OCI-LY3 (cell line): ENCODE measurements around the gene APOBEC3G.

Experiments
- H2AFZ ChIP-seq: fragments of 200-600, 300-600 bp; shearing (Covaris generic); 2 replicates; pipeline ENCODE4 v1.6.0; 2014; ENCODE audit warnings: antibody characterized with exemption, low read depth, low read length
- H3K27ac ChIP-seq: fragments of 200-600, 300-600 bp; sonication (generic); 2 replicates; pipeline ENCODE4 v1.5.1; 2014; ENCODE audit warnings: mild to moderate bottlenecking, low read length, moderate library complexity, mixed read lengths
- H3K27me3 ChIP-seq: fragments of 200-600, 300-600 bp; sonication (generic); 2 replicates; pipeline ENCODE4 v1.6.1; 2014; ENCODE audit warnings: low read depth, low read length, mixed read lengths
- H3K36me3 ChIP-seq: fragments of 200-600, 300-600 bp; sonication (generic); replicated peaks from 2 replicates; pipeline ENCODE3; 2014; ENCODE audit warnings: low read depth, low read length, mixed read lengths
- H3K4me1 ChIP-seq: fragments of 300-600, 200-600 bp; sonication (generic); 2 replicates; pipeline ENCODE4 v1.6.1; 2014; ENCODE audit warnings: low read length, mixed read lengths
- H3K4me2 ChIP-seq: fragments of 200-600, 300-600 bp; sonication (generic); 2 replicates; pipeline ENCODE4 v1.6.1; 2014; ENCODE audit warnings: low read length, mixed read lengths
- H3K4me3 ChIP-seq: fragments of 300-600, 200-600 bp; sonication (generic); 2 replicates; pipeline ENCODE4 v1.5.1; 2014; ENCODE audit warnings: antibody characterized with exemption, mild to moderate bottlenecking, low read length, moderate library complexity
- H3K79me2 ChIP-seq: fragments of 300-600, 200-600 bp; shearing (Covaris generic); 2 replicates; pipeline ENCODE4 v1.6.1; 2014; ENCODE audit warnings: mild to moderate bottlenecking, low read length, mixed read lengths
- H3K9ac ChIP-seq: fragments of 300-600, 200-600 bp; shearing (Covaris generic); 2 replicates; pipeline ENCODE4 v1.6.0; 2014; ENCODE audit warnings: mild to moderate bottlenecking, low read length, moderate library complexity
- H3K9me3 ChIP-seq: fragments of 200-600, 300-600 bp; shearing (Covaris generic); 2 replicates; pipeline ENCODE4 v1.6.1; 2014; ENCODE audit warnings: low read length, mixed read lengths; ENCODE audit not compliant: insufficient read depth
- H4K20me1 ChIP-seq: fragments of 200-600, 300-600 bp; sonication (generic); 2 replicates; pipeline ENCODE4 v1.6.1; 2016; ENCODE audit warnings: low read length, mixed read lengths; ENCODE audit not compliant: insufficient read depth
- CTCF ChIP-seq: fragments of 200-600, 300-600 bp; sonication (generic); IDR thresholded peaks from 2 replicates; pipeline ENCODE4 v1.5.1; 2014; ENCODE audit warnings: antibody characterized with exemption, low read length, low read depth
- EZH2phosphoT487 ChIP-seq: fragments of 200-600 bp; shearing (Covaris generic); IDR thresholded peaks from 2 replicates; pipeline ENCODE4 v1.6.1; 2018; ENCODE audit warnings: antibody characterized with exemption, mixed run types, low read depth

The APOBEC3G gene

GRCh38 chr22:39130152-39130704 lies 53.2 kb downstream of the APOBEC3G start:
- H3K79me2 ChIP-seq, result no peaks in the 10 kb centered on the region
- no peak overlapping the region for H3K4me2 ChIP-seq
- no peak overlapping the region for H3K9ac ChIP-seq
- H3K9me3 ChIP-seq, result no peaks in the 10 kb centered on the region
- peaks cover 15% of the 10 kb centered on the region for H3K27me3 ChIP-seq
- TF ChIP-seq EZH2phosphoT487, result no peak
- TF ChIP-seq CTCF, result no peak
- H3K4me1 ChIP-seq, result no peaks in the 10 kb centered on the region
- H3K36me3 ChIP-seq, result no peaks in the 10 kb centered on the region
- no peak overlapping the region for H2AFZ ChIP-seq
- no peaks in the 10 kb centered on the region for H4K20me1 ChIP-seq
- H3K27ac ChIP-seq, result no peak overlapping the region
- H3K4me3 ChIP-seq, result no peak overlapping the region

- Histone ChIP-seq H3K79me2 (no peaks in the 10 kb centered on the region), H2AFZ (no peak overlapping the region), H3K4me1 (no peaks in the 10 kb centered on the region), H3K4me2 (no peak overlapping the region), H3K4me3 (no peak overlapping the region), H3K9ac (no peak overlapping the region), H3K9me3 (no peaks in the 10 kb centered on the region), H3K27me3 (peaks cover 15% of the 10 kb centered on the region), H3K27ac (no peak overlapping the region), H3K36me3 (no peaks in the 10 kb centered on the region), H4K20me1 (no peaks in the 10 kb centered on the region)
- TF ChIP-seq CTCF, result no peak
- TF ChIP-seq EZH2phosphoT487, result no peak
These were observed 54.1 kb downstream of the APOBEC3G start for GRCh38 chr22:39130892-39131855.

- no peak for TF ChIP-seq EZH2phosphoT487
- TF ChIP-seq CTCF, result no peak
- Histone ChIP-seq H3K79me2 (no peaks in the 10 kb centered on the region), H3K9ac (no peak overlapping the region), H3K4me1 (no peaks in the 10 kb centered on the region), H3K27ac (no peak overlapping the region), H3K9me3 (no peaks in the 10 kb centered on the region), H2AFZ (no peak overlapping the region), H3K27me3 (peaks cover 15% of the 10 kb centered on the region), H3K36me3 (no peaks in the 10 kb centered on the region), H3K4me3 (no peak overlapping the region), H4K20me1 (no peaks in the 10 kb centered on the region), H3K4me2 (no peak overlapping the region)
These were observed 55.2 kb downstream of the APOBEC3G start for GRCh38 chr22:39132281-39132680.

GRCh38 chr22:39132871-39133524 lies 55.9 kb downstream of the APOBEC3G start:
- no peak overlapping the region for H3K4me2 ChIP-seq
- H3K27me3 ChIP-seq, result peaks cover 15% of the 10 kb centered on the region
- H3K36me3 ChIP-seq, result no peaks in the 10 kb centered on the region
- H4K20me1 ChIP-seq, result no peaks in the 10 kb centered on the region
- H3K4me1 ChIP-seq, result no peaks in the 10 kb centered on the region
- no peak overlapping the region for H2AFZ ChIP-seq
- no peak overlapping the region for H3K4me3 ChIP-seq
- no peak overlapping the region for H3K27ac ChIP-seq
- TF ChIP-seq CTCF (no peak), EZH2phosphoT487 (no peak)
- H3K79me2 ChIP-seq, result no peaks in the 10 kb centered on the region
- H3K9ac ChIP-seq, result no peak overlapping the region
- H3K9me3 ChIP-seq, result no peaks in the 10 kb centered on the region
